Sigmoid colon (tissue), 4 donors: ENCODE measurements around the gene ALDH1L1.

ENCODE experiments used
- CTCF ChIP-seq, 4 experiments: fragments of 450-650 bp in 3 of 4; fragments of 200-600 bp in 1 of 4; IDR thresholded peaks; one replicate each; pipeline ENCODE4 v1.5.1; 2016 to 2019; ENCODE audit warnings: antibody characterized with exemption in 4 of 4, mild to moderate bottlenecking in 3 of 4, moderate library complexity in 2 of 4
- EP300 ChIP-seq, 4 donors: sonication (generic); formaldehyde crosslinking; IDR thresholded peaks; one replicate each; pipeline ENCODE4 v1.6.1; 2017; ENCODE audit warnings: antibody characterized with exemption in 4 of 4
- POLR2A ChIP-seq, 2 donors: fragments of 450-650 bp; IDR thresholded peaks; one replicate each; pipeline ENCODE4 v1.6.1; 2016; ENCODE audit warnings: antibody characterized with exemption in 2 of 2, mild to moderate bottlenecking in 2 of 2, moderate library complexity in 2 of 2

- TF ChIP-seq CTCF (IDR thresholded peaks at IDR 0.05) (no peak), POLR2A (IDR thresholded peaks at IDR 0.05) (no peak), EP300 (IDR thresholded peaks at IDR 0.05) (no peak)
Measured at GRCh38 chr3:126082362-126083137, 97.8 kb downstream of the ALDH1L1 start.
